ENCODE data around the gene TFCP2.

Gene TFCP2

DNA sequence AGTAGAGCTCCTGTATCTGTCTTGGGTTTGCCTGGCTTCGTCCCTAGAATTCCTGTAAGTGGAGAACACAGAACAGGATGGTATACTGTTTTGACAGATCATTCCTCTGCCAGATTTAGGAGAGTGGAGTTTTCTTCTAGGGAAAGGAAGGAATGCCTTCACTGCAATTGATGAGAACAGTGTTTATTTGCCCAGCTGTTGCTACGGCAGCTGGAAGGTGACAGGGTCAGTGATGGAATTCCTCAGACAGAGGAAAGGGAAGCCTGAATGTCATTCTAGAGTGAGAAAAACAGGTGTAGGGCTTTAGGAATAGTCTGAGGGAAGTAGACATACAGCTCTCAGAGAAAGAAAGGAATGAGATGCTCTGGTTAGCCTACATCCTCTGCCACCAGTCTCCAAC, 101.3 kb downstream of the TFCP2 start:
- H3K9ac ChIP-seq (ENCODE audit: low read length): no peak overlapping the region

DNA sequence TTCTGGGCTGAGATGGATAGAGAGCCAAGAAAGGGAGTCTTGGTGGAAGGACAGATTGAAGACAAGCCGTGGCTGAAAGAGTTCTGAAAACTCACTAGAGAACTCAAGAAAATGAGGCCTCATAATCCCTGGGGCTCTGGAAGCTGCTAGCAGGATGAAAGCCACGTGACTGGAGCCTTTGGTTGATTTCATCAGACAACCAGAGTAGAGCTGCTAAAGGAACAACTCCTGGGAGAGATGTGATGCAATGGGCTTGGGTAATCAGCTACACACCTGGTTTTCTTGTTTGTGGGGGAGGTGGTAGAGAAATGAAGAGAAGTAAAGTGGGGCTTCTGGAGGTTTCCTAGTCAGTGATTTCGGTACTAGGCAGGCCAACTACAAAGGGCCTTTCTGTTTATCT, 102.9 kb downstream of the TFCP2 start:
- H3K9me3 ChIP-seq (ENCODE audit: low read length): no peaks in the 10 kb centered on the region
- H3K27me3 ChIP-seq (ENCODE audit: insufficient read depth, low read length): no peaks in the 10 kb centered on the region
- H2AFZ ChIP-seq (ENCODE audit: low read length): no peak overlapping the region
- TF ChIP-seq EZH2 (IDR thresholded peaks at IDR 0.05; ENCODE audit: borderline replicate concordance, low read length): no peak
- TF ChIP-seq, protein P1, sequence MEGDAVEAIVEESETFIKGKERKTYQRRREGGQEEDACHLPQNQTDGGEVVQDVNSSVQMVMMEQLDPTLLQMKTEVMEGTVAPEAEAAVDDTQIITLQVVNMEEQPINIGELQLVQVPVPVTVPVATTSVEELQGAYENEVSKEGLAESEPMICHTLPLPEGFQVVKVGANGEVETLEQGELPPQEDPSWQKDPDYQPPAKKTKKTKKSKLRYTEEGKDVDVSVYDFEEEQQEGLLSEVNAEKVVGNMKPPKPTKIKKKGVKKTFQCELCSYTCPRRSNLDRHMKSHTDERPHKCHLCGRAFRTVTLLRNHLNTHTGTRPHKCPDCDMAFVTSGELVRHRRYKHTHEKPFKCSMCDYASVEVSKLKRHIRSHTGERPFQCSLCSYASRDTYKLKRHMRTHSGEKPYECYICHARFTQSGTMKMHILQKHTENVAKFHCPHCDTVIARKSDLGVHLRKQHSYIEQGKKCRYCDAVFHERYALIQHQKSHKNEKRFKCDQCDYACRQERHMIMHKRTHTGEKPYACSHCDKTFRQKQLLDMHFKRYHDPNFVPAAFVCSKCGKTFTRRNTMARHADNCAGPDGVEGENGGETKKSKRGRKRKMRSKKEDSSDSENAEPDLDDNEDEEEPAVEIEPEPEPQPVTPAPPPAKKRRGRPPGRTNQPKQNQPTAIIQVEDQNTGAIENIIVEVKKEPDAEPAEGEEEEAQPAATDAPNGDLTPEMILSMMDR (IDR thresholded peaks at IDR 0.05; ENCODE audit: low read length): no peak
- no peak overlapping the region for H3K9ac ChIP-seq (ENCODE audit: low read length)
- H4K20me1 ChIP-seq (ENCODE audit: insufficient read depth, low read length): no peaks in the 10 kb centered on the region
- peaks cover 15% of the 10 kb centered on the region; the same call in 1 of the 2 replicates for H3K36me3 ChIP-seq (ENCODE audit: insufficient read depth, low read length)
- H3F3A ChIP-seq (ENCODE audit: insufficient read depth, low read length): no peaks in the 10 kb centered on the region
- H3K4me1 ChIP-seq (ENCODE audit: insufficient read depth, low read length, severe bottlenecking): no peaks in the 10 kb centered on the region
- no peak overlapping the region for H3K4me2 ChIP-seq (ENCODE audit: low read length)
- no peak overlapping the region for H3K4me3 ChIP-seq (ENCODE audit: low read depth, low read length, poor library complexity, severe bottlenecking)
- no peaks in the 10 kb centered on the region for H3K9me2 ChIP-seq (ENCODE audit: low read depth, low read length)
- no peak overlapping the region for H3K27ac ChIP-seq (ENCODE audit: low read depth, low read length, poor library complexity, severe bottlenecking)
- no peaks in the 10 kb centered on the region for H3K79me2 ChIP-seq (ENCODE audit: insufficient read depth, low read length)

More for the DNA sequence above, 101.3 kb downstream of the TFCP2 start:
- Histone ChIP-seq H3K9me3 (ENCODE audit: low read length) (no peaks in the 10 kb centered on the region), H3K27me3 (ENCODE audit: insufficient read depth, low read length) (no peaks in the 10 kb centered on the region), H3K4me1 (ENCODE audit: insufficient read depth, low read length, severe bottlenecking) (no peaks in the 10 kb centered on the region), H3K79me2 (ENCODE audit: insufficient read depth, low read length) (no peaks in the 10 kb centered on the region), H3K4me3 (ENCODE audit: low read depth, low read length, poor library complexity, severe bottlenecking) (no peak overlapping the region), H3K9me2 (ENCODE audit: low read depth, low read length) (no peaks in the 10 kb centered on the region), H2AFZ (ENCODE audit: low read length) (no peak overlapping the region), H3F3A (ENCODE audit: insufficient read depth, low read length) (no peaks in the 10 kb centered on the region), H3K4me2 (ENCODE audit: low read length) (no peak overlapping the region), H3K27ac (ENCODE audit: low read depth, low read length, poor library complexity, severe bottlenecking) (no peak overlapping the region), H3K36me3 (ENCODE audit: insufficient read depth, low read length) (peaks cover 12% of the 10 kb centered on the region; the same call in 1 of the 2 replicates), H4K20me1 (ENCODE audit: insufficient read depth, low read length) (no peaks in the 10 kb centered on the region)
- no peak for TF ChIP-seq EZH2 (IDR thresholded peaks at IDR 0.05; ENCODE audit: borderline replicate concordance, low read length)
- TF ChIP-seq, protein P1 (IDR thresholded peaks at IDR 0.05; ENCODE audit: low read length): no peak

DNA sequence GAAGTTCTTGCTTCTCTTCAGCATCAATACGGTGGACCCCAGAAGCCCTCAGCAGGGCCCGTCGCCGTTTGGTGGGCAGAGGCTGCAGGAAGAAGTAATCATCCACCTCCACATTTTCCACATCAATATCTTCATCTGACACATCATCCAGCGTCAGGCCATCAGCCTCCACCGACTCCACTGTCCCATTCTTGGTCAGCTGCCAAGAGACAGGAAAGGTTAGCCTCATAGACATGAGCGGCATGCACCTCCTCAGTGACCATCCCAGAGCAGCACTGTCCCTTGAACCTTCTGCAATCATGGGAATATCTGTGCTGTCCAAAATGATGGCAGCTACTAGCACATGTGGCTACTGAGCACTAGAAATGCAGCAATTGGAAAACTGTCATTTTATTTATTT, 105.2 kb downstream of the TFCP2 start:
- H3K9ac ChIP-seq (ENCODE audit: low read length): no peak overlapping the region
- no peak overlapping the region for H3K27ac ChIP-seq (ENCODE audit: low read depth, low read length, poor library complexity, severe bottlenecking)
- no peaks in the 10 kb centered on the region for H3K9me3 ChIP-seq (ENCODE audit: low read length)
- no peaks in the 10 kb centered on the region for H3K27me3 ChIP-seq (ENCODE audit: insufficient read depth, low read length)
- peaks cover 16% of the 10 kb centered on the region; the same call in 1 of the 2 replicates for H3K36me3 ChIP-seq (ENCODE audit: insufficient read depth, low read length)
- no peaks in the 10 kb centered on the region for H3K9me2 ChIP-seq (ENCODE audit: low read depth, low read length)
- no peak overlapping the region for H2AFZ ChIP-seq (ENCODE audit: low read length)
- no peaks in the 10 kb centered on the region for H3K4me1 ChIP-seq (ENCODE audit: insufficient read depth, low read length, severe bottlenecking)
- no peak overlapping the region for H3K4me3 ChIP-seq (ENCODE audit: low read depth, low read length, poor library complexity, severe bottlenecking)
- no peaks in the 10 kb centered on the region for H3F3A ChIP-seq (ENCODE audit: insufficient read depth, low read length)
- H3K4me2 ChIP-seq (ENCODE audit: low read length): no peak overlapping the region
- no peak for TF ChIP-seq EZH2 (IDR thresholded peaks at IDR 0.05; ENCODE audit: borderline replicate concordance, low read length)
- TF ChIP-seq, protein P1 (IDR thresholded peaks at IDR 0.05; ENCODE audit: low read length): no peak
- H4K20me1 ChIP-seq (ENCODE audit: insufficient read depth, low read length): no peaks in the 10 kb centered on the region
- no peaks in the 10 kb centered on the region for H3K79me2 ChIP-seq (ENCODE audit: insufficient read depth, low read length)

All from OCI-LY1 (cell line).